Colonic mucosa (tissue), 4 donors: ENCODE results near the gene CCDC190. TPM values are rescaled to one million over a fixed set of nuclear protein-coding genes. Genes with fewer than 3 reads are reported as not detected.

Experiments
- DNase-seq: peaks from one replicate; pipeline ENCODE4 v3.0.0-alpha.2; 2020
- H3K27ac ChIP-seq: fragments of 200-600 bp; one replicate; pipeline ENCODE4 v1.8.0; 2021
- H3K27me3 ChIP-seq: fragments of 200-600 bp; one replicate; pipeline ENCODE4 v1.8.0; 2021
- H3K36me3 ChIP-seq: fragments of 200-600 bp; one replicate; pipeline ENCODE4 v1.8.0; 2021
- H3K4me1 ChIP-seq: fragments of 200-600 bp; one replicate; pipeline ENCODE4 v1.8.0; 2021; ENCODE audit warnings: mild to moderate bottlenecking
- H3K4me3 ChIP-seq: fragments of 200-600 bp; one replicate; pipeline ENCODE4 v1.8.0; 2021
- H3K9ac ChIP-seq, 2 donors: one replicate each; pipeline ENCODE4 v1.7.0; 2013; ENCODE audit warnings: control low read depth in 2 of 2, low read depth in 2 of 2, low read length in 2 of 2
- H3K9me3 ChIP-seq: fragments of 200-600 bp; one replicate; pipeline ENCODE4 v1.8.0; 2021
- intact Hi-C: fragments of 100-400 bp; cut with DNase I; formaldehyde crosslinking; loops from one replicate; pipeline ENCODE4 v1.14.1; 2022
- total RNA-seq, 2 donors: library from RNA; stranded (reverse); fragmentation: NEBNext Ultra II Directional in 1 of 2; extraction: Animal tissue kit (Norgen Biotek cat#: 25700) in 1 of 2; gene quantifications; one replicate each; pipeline ENCODE4 v1.2.1, GENCODE V29; 2021
- TF ChIP-seq, protein P1 (sequence below): fragments of 200-600 bp; IDR thresholded peaks from one replicate; pipeline ENCODE4 v1.8.0; 2022; ENCODE audit warnings: antibody characterized with exemption, mild to moderate bottlenecking
- donor health status: healthy.
- donor health status: DM: no; HTN: no; CAD: no.
- donor health status: DM: no; HTN: no; CAD: no.

The CCDC190 gene
- total RNA-seq, 2 donors from 2014 or later = not detected

DNA sequence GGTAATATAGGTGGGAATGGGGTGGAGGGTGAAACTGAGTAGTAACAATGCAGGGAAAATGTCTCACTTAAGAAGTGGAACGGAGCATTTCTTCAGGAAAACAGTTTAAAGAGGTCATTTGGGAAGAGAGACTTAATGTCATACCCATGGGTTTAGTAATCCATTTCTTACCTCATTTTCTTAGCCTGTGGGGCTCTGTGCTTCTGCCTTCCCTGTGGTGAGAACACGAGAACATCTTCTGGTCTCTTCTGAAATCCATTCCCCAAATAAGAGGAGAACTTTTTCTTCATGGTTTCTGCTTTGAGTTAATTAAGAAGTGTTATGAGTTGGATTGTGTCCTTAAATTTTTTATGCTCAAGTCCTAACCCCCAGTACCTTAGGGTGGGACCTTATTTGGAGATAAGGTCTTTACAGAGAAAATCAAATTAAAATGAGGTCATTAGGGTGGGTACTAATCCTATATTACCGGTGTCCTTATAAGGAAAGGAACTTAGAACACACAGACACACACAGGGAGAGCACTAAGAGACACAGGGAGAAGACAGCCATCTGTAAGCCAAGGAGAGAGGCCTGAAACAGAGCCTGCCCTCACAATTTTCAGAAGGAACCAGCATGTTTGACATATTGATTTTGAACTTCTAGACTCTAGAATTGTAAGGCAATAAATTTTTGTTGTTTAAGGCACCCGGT, 5.4 kb downstream of the CCDC190 start:
- Histone ChIP-seq H3K36me3 (no peaks in the 10 kb centered on the region), H3K4me3 (no peak overlapping the region), H3K9me3 (no peaks in the 10 kb centered on the region), H3K9ac (no peak overlapping the region), H3K27me3 (no peaks in the 10 kb centered on the region), H3K27ac (no peak overlapping the region), H3K4me1 (no peaks in the 10 kb centered on the region)
- DNase-seq = no peak
- intact Hi-C loops = loop anchor here (5.0 to 10.0 kb wide), 2 partner anchors 209 to 322 kb away; partner anchors contain the start of gene RGS4
- TF ChIP-seq, protein P1, sequence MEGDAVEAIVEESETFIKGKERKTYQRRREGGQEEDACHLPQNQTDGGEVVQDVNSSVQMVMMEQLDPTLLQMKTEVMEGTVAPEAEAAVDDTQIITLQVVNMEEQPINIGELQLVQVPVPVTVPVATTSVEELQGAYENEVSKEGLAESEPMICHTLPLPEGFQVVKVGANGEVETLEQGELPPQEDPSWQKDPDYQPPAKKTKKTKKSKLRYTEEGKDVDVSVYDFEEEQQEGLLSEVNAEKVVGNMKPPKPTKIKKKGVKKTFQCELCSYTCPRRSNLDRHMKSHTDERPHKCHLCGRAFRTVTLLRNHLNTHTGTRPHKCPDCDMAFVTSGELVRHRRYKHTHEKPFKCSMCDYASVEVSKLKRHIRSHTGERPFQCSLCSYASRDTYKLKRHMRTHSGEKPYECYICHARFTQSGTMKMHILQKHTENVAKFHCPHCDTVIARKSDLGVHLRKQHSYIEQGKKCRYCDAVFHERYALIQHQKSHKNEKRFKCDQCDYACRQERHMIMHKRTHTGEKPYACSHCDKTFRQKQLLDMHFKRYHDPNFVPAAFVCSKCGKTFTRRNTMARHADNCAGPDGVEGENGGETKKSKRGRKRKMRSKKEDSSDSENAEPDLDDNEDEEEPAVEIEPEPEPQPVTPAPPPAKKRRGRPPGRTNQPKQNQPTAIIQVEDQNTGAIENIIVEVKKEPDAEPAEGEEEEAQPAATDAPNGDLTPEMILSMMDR = no peak

DNA sequence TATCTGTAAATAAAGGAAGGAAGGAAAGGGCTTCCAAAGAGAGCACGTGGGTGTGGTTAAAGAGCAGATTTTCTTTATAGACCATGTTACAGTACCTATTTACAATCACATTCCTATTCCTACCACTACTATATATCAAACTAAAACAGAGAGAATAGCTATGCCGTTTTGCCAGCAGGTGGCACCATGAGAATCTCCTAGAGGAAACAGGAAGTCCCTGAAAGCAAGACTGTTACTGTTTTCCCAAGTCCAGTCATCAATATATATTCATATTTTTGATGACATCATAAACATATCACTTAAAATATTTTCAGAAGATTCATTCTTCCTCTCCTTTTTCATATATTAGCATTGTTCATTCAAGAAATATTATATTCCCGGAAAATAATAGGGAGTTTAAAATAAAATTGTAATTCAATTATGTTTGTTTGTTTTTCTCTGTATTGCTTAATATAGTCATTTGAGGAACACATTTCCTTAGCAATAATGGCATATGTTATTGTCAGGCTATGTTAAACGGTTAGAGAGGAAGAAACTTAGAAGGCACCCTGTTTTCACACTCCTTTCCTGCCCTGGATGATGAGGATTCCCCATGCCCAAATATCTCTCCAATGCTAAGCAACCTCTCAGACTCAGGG, 6.6 kb downstream of the CCDC190 start:
- H3K4me1 ChIP-seq = no peaks in the 10 kb centered on the region
- no peak overlapping the region for H3K4me3 ChIP-seq
- DNase-seq = peak; percentile 69
- TF ChIP-seq, protein P1 = peak; percentile 68
- intact Hi-C loops = loop anchor here (10.0 kb wide), 1 partner anchor 210 kb away; the partner anchor contains the start of gene RGS4
- H3K9me3 ChIP-seq = no peaks in the 10 kb centered on the region
- no peak overlapping the region for H3K9ac ChIP-seq
- H3K27ac ChIP-seq = no peak overlapping the region
- no peaks in the 10 kb centered on the region for H3K27me3 ChIP-seq
- H3K36me3 ChIP-seq = no peaks in the 10 kb centered on the region

DNA sequence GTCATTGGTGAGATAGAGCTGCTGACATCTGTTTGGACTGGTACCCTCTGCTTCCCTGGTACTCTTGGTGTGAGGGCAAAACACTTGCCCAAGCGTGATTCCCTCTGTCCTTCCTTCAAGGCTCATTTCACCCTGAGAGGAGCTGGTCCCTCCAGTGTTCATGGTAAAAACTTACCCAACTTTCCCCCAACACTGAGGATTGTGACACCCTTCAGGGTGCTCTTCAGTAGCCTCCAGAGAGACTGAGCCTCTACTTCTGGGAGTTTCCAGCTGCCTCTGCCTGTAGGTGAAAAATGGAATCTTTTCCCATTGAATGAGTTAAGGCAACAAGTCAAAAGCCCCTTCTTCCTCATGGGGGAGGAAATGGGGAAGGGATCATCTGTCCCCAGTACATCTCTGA, 9.6 kb downstream of the CCDC190 start:
- Histone ChIP-seq H3K27ac (no peak overlapping the region), H3K4me1 (no peaks in the 10 kb centered on the region), H3K9me3 (no peaks in the 10 kb centered on the region), H3K27me3 (no peaks in the 10 kb centered on the region), H3K9ac (no peak overlapping the region), H3K4me3 (no peak overlapping the region), H3K36me3 (no peaks in the 10 kb centered on the region)
- TF ChIP-seq, protein P1 = no peak
- DNase-seq = no peak
- intact Hi-C loops = loop anchor here (10.0 kb wide), 1 partner anchor 213 kb away; the partner anchor contains the start of gene RGS4

DNA sequence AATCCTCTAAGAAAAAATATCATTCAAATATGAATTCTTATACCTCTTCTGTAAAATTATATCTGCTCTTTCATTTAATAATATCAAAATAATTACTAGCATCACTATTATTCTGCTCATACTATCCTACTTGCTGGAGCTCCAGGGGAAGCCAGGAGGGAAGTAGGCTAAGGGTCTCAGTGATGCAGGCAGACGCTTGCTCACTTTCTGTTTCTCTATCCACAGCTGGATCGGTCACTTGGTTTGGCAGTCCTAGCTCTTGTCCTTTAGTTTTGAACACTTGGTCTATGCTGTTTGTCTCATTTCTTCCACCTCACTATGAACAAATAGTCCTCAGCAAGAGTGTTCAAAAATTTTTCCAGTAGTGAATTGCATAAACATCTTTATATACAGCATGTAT, 11.3 kb downstream of the CCDC190 start:
- Histone ChIP-seq H3K27me3 (no peaks in the 10 kb centered on the region), H3K9me3 (no peaks in the 10 kb centered on the region), H3K9ac (no peak overlapping the region), H3K4me1 (no peaks in the 10 kb centered on the region), H3K4me3 (no peak overlapping the region), H3K27ac (no peak overlapping the region), H3K36me3 (no peaks in the 10 kb centered on the region)
- TF ChIP-seq, protein P1 = no peak
- no peak for DNase-seq
- intact Hi-C loops = loop anchor here (10.0 kb wide), 1 partner anchor 215 kb away; the partner anchor contains the start of gene RGS4

DNA sequence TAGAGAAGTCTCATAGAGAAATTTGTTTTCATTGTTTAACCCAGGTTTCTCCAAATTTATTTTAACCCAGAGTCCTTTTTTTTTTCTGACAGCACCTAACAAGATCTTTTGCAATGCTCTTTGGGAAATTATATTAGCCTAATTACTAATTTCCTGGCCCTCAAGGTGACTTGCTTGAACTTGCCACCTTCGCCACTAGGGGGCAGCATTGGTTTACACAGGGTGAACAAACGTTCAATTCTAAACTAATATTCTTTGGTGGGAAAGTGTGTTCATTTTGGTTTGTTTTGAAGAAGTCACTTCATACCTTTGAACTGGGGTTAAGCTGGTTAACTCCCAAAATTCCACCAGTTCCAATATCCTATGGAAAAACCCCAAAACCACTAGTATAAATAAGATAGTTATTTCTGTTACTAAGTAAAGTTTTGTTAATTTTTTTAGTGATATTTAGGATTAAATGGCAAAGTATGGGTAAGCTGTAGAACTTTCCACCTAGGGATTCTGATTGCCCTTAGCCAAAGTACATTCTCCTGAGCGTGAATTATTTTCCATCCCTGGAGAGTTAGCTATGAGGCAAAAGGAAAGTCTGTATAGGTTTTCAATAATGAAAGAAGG, 13.0 kb downstream of the CCDC190 start:
- no peaks in the 10 kb centered on the region for H3K36me3 ChIP-seq
- TF ChIP-seq, protein P1 = peak; percentile 98
- no peaks in the 10 kb centered on the region for H3K4me1 ChIP-seq
- H3K27me3 ChIP-seq = no peaks in the 10 kb centered on the region
- no peaks in the 10 kb centered on the region for H3K9me3 ChIP-seq
- intact Hi-C loops = no loop called here
- H3K9ac ChIP-seq = no peak overlapping the region
- no peak overlapping the region for H3K4me3 ChIP-seq
- no peak overlapping the region for H3K27ac ChIP-seq
- DNase-seq = peak; percentile 81
